Astrocyte (in vitro differentiated cells and primary cell): ENCODE measurements around the gene RAB3IP.

Experiments used
- CTCF ChIP-seq: IDR thresholded peaks from 2 replicates; pipeline ENCODE4 v1.5.1; 2011; ENCODE audit warnings: low read depth, mild to moderate bottlenecking, inconsistent platforms, low read length, moderate library complexity; ENCODE audit not compliant: insufficient read depth
- EZH2 ChIP-seq: IDR thresholded peaks from 2 replicates; pipeline ENCODE4 v1.6.1; 2012; ENCODE audit warnings: mild to moderate bottlenecking, low read length, inconsistent platforms; ENCODE audit not compliant: insufficient read depth

- no peak for TF ChIP-seq CTCF
- peak; percentile 34 for TF ChIP-seq EZH2
Measured at GRCh38 chr12:69739287-69740191, 879 bp downstream of the RAB3IP start.
